ENCODE results near the gene TANC1.
"Not testable (repeated sequence)": the region's sequence is repeated elsewhere in the genome, so short reads cannot be mapped to it uniquely, and the experiment has no call there.

The TANC1 gene

GRCh38 chr2:159094173-159094737 is 125.8 kb downstream of the TANC1 start:
- no peak for DNase-seq

GRCh38 chr2:159095813-159096212 is 127.4 kb downstream of the TANC1 start:
- DNase-seq = no peak

- not testable (repeated sequence) for DNase-seq
Measured at GRCh38 chr2:159096302-159096855, 127.9 kb downstream of the TANC1 start.

GRCh38 chr2:159096901-159097300 is 128.5 kb downstream of the TANC1 start:
- DNase-seq = no peak

GRCh38 chr2:159098361-159098760 is 129.9 kb downstream of the TANC1 start:
- no peak for DNase-seq

GRCh38 chr2:159098921-159099411 is 130.5 kb downstream of the TANC1 start:
- DNase-seq = no peak

GRCh38 chr2:159101755-159102489 is 133.5 kb downstream of the TANC1 start:
- DNase-seq = no peak

- DNase-seq = no peak
Measured at GRCh38 chr2:159103411-159103810, 135.0 kb downstream of the TANC1 start.

- DNase-seq = no peak
Measured at GRCh38 chr2:159106109-159106508, 137.7 kb downstream of the TANC1 start.

- no peak for DNase-seq
Measured at GRCh38 chr2:159108181-159108893, 139.9 kb downstream of the TANC1 start.

- no peak for DNase-seq
Measured at GRCh38 chr2:159109517-159109916, 141.1 kb downstream of the TANC1 start.

GRCh38 chr2:159110784-159111183 is 142.3 kb downstream of the TANC1 start:
- DNase-seq = no peak

- DNase-seq = no peak
Measured at GRCh38 chr2:159111346-159111927, 143.0 kb downstream of the TANC1 start.

- DNase-seq = no peak
Measured at GRCh38 chr2:159114835-159115234, 146.4 kb downstream of the TANC1 start.

GRCh38 chr2:159116922-159117321 is 148.5 kb downstream of the TANC1 start:
- DNase-seq = no peak

- no peak for DNase-seq
Measured at GRCh38 chr2:159117658-159118057, 149.2 kb downstream of the TANC1 start.

- peak; percentile 45 for DNase-seq
Measured at GRCh38 chr2:159118115-159118858, 149.8 kb downstream of the TANC1 start.

GRCh38 chr2:159118859-159119500 is 150.5 kb downstream of the TANC1 start:
- no peak for DNase-seq

- no peak for DNase-seq
Measured at GRCh38 chr2:159119652-159120257, 151.3 kb downstream of the TANC1 start.

GRCh38 chr2:159123786-159124185 is 155.3 kb downstream of the TANC1 start:
- DNase-seq = no peak

GRCh38 chr2:159124441-159124911 is 156.0 kb downstream of the TANC1 start:
- DNase-seq = no peak
